ENCODE measurements around the gene SRP72. TPM values are rescaled to one million over a fixed set of nuclear protein-coding genes. Genes with fewer than 3 reads are reported as not detected.

The SRP72 gene
- polyA plus RNA-seq, 1 donor from 2014 or later, result 57.0 TPM

DNA sequence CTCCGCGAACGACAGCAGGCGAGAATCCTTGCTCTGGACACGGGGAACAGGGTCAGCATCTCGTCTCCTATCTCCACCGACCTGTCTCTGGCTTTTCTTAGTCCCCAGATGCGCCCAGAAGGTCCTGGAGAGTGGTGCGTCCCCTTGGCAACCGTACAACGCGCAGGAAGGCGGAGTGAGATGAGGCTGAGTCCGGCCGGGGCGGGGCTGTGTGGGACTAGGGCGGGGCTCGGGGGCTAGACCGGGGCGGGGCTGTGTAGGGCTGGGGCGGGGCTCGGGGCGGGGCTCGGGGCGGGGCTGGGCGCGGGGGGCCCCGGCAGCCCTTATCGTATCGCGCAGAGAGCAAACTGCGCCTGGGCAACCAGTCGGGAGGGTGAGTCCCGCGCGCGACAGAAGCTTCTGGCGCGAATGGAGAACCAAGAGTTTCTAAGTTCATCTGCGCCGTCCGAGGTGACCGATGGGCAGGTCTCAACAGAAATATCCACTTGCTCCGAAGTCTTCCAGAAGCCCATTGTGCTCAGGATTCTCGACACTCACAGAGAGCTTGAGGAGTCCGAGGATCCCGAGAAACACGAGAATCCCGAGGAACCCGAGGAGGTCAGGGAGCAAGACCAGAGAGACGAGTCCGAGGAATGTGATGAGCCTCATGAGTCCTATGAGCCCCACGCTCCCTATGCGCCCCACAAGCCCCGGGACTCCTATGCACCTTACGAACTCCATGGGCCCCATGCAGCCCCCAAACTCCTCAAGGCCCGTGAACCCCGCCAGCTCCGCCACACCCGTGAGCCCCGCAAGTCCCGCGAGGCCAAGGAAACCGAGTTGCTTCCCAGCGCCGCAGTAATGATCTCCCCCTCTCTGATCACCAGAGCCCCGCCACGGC lies 63.1 kb downstream of the SRP72 start:
- Histone ChIP-seq H2AFZ (ENCODE audit: low read depth, low read length) (no peak overlapping the region), H3K4me2 (ENCODE audit: low read length) (peak overlapping the region; percentile 68), H3F3A (ENCODE audit: insufficient read depth, low read length, poor library complexity, severe bottlenecking) (no peaks in the 10 kb centered on the region), H3K79me2 (replicated peaks; ENCODE audit: insufficient read depth, low read length) (no peaks in the 10 kb centered on the region), H3K4me3 (ENCODE audit: low read length) (peak overlapping the region; percentile 70), H3K27ac (ENCODE audit: low read length) (no peak overlapping the region), H3K9ac (ENCODE audit: low read length) (peak overlapping the region; percentile 41), H3K27me3 (ENCODE audit: insufficient read depth, low read depth, low read length) (peaks cover 11% of the 10 kb centered on the region), H4K20me1 (ENCODE audit: insufficient read depth) (no peaks in the 10 kb centered on the region), H3K9me2 (ENCODE audit: insufficient read depth, low read length) (no peaks in the 10 kb centered on the region), H3K36me3 (ENCODE audit: insufficient read depth, low read length) (no peaks in the 10 kb centered on the region), H3K9me3 (ENCODE audit: low read length) (no peaks in the 10 kb centered on the region)
- TF ChIP-seq EP300 (conservative IDR thresholded peaks at IDR 0.05; ENCODE audit: poor library complexity, severe bottlenecking) (no peak), MXI1 (conservative IDR thresholded peaks at IDR 0.05; ENCODE audit: poor library complexity, severe bottlenecking) (no peak)

- Histone ChIP-seq H3K9ac (ENCODE audit: low read length) (no peak overlapping the region), H3K27ac (ENCODE audit: low read length) (no peak overlapping the region), H3F3A (ENCODE audit: insufficient read depth, low read length, poor library complexity, severe bottlenecking) (no peaks in the 10 kb centered on the region), H3K9me3 (ENCODE audit: low read length) (no peaks in the 10 kb centered on the region), H3K36me3 (ENCODE audit: insufficient read depth, low read length) (no peaks in the 10 kb centered on the region), H3K4me2 (ENCODE audit: low read length) (no peak overlapping the region), H4K20me1 (ENCODE audit: insufficient read depth) (no peaks in the 10 kb centered on the region), H3K4me3 (ENCODE audit: low read length) (peak overlapping the region; percentile 70), H3K27me3 (ENCODE audit: insufficient read depth, low read depth, low read length) (peaks cover 11% of the 10 kb centered on the region), H3K79me2 (replicated peaks; ENCODE audit: insufficient read depth, low read length) (no peaks in the 10 kb centered on the region), H2AFZ (ENCODE audit: low read depth, low read length) (no peak overlapping the region), H3K9me2 (ENCODE audit: insufficient read depth, low read length) (no peaks in the 10 kb centered on the region)
- TF ChIP-seq, protein P1, sequence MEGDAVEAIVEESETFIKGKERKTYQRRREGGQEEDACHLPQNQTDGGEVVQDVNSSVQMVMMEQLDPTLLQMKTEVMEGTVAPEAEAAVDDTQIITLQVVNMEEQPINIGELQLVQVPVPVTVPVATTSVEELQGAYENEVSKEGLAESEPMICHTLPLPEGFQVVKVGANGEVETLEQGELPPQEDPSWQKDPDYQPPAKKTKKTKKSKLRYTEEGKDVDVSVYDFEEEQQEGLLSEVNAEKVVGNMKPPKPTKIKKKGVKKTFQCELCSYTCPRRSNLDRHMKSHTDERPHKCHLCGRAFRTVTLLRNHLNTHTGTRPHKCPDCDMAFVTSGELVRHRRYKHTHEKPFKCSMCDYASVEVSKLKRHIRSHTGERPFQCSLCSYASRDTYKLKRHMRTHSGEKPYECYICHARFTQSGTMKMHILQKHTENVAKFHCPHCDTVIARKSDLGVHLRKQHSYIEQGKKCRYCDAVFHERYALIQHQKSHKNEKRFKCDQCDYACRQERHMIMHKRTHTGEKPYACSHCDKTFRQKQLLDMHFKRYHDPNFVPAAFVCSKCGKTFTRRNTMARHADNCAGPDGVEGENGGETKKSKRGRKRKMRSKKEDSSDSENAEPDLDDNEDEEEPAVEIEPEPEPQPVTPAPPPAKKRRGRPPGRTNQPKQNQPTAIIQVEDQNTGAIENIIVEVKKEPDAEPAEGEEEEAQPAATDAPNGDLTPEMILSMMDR (IDR thresholded peaks at IDR 0.05; ENCODE audit: poor library complexity, severe bottlenecking), result no peak
- no peak for TF ChIP-seq SMC3 (conservative IDR thresholded peaks at IDR 0.05; ENCODE audit: poor library complexity)
- TF ChIP-seq RAD21 (conservative IDR thresholded peaks at IDR 0.05), result no peak
- TF ChIP-seq EZH2 (IDR thresholded peaks at IDR 0.05; ENCODE audit: borderline replicate concordance, insufficient read depth, low read length, poor library complexity, severe bottlenecking), result no peak
- TF ChIP-seq TAF1 (IDR thresholded peaks at IDR 0.05; ENCODE audit: low read depth), result no peak
- no peak for TF ChIP-seq EP300 (conservative IDR thresholded peaks at IDR 0.05; ENCODE audit: poor library complexity, severe bottlenecking)
- no peak for TF ChIP-seq POLR2AphosphoS5 (IDR thresholded peaks at IDR 0.05)
- no peak for TF ChIP-seq REST (IDR thresholded peaks at IDR 0.05; ENCODE audit: borderline replicate concordance)
Measured at GRCh38 chr4:56531149-56531770, 63.8 kb downstream of the SRP72 start.

All from neural cell (in vitro differentiated cells).